NK-92 treated with Interleukin-12 subunit alpha and Interleukin-12 subunit beta, amount 100 ng/mL, for 24 hours (cell line): ENCODE results near the gene PLEK2.
A peak's percentile ranks its signal among the peaks of the same experiment; 100 is the strongest.
"Not testable (repeated sequence)": the region's sequence is repeated elsewhere in the genome, so short reads cannot be mapped to it uniquely, and the experiment has no call there.

ENCODE experiments used
- DNase-seq: peaks from one replicate; lab custom pipeline; 2025; lab: John Stamatoyannopoulos, UW

The PLEK2 gene

DNA sequence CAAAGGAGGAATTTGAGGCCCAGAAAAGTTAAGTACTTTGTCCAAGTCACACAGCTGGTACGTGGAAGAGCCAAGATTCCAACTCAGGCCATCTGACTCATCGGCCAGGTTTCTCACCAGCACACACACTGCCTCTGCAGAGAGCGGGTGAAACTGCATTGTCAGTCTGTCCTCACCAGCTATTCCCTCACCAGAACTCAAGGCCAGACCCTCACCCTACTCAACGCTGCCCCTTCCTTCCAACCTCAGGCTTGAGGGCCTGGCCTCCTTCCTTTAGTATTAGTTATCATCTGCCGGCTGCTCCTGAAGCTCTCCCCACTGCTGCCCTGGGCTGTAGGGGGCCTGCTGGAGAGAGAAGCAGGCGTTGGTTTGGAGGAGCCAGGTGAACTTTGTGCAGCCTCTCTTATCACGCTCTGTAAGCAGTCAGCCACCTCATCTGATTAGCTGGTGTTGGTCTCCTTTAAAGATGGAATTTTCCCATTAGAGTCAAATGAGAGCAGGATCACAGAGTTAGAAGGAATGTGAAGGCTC, 16.6 kb upstream of the PLEK2 start:
- DNase-seq: no peak

DNA sequence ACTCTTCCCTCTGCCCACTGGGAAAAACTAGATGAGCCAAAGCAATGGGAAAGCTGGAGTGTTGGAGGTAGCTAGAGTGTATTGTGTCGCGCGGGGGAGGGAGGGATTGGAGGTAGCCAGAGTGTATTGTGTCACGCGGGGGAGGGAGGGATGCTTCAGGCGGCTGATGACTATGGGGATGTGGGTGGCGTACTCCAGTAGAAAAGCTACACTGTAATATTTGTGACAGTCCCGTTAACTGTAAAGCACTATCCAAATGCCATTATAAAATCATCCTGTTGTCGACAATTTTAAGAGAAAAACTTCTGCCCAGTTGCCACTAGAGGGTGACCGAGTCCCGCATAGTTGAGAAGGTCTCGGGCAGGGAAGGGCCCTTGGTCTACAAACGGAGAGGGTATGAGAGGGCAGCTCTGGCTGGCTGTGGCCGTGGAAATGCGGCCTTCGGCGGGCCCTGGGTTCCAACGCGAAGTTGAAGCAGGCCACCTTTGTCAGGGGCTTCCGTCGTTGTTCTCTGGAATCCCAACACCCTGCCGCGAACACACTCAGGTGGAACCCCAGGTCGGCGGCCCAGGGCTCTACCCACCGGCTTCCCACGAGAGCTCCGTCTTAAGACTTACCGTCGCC, 15.1 kb upstream of the PLEK2 start:
- peak; percentile 33 for DNase-seq

DNA sequence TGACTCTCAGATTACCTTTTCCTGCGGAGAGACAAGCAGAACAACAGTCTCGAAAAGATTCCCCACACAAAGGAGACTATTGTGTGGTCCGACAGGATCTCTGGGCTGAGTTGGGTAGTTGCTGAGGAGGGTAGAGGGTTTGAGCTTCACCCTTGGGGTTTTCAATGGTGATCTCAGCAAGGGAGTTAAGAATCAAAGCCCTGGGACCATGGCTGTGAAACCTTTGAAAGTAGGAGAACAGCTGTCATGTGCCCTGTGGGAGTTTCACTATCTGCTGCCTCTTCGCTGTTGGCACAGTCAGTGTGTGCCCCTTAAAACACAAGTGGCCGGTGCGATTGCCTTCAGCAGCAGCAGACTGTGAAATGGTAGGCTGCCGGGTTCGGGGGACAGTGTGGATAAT, 14.2 kb upstream of the PLEK2 start:
- no peak for DNase-seq

DNA sequence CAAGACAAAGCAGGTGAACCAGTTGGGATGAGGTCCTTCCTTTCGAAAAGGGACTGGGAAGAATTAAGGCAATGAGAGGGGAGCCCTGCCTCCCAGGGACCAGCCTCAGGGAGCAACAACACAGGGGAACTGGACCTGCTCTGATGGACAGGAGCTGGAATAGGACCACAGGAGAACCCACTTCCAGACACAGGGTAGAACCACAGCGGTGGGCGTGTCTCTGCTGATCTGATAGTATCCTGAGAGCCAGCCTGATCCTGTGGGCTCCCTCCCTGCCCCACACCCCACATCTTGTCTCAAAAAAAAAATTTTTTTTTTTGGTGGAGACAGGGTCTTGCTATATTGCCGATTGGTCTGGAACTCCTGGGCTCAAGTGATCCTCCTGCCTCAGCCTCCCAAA, 13.6 kb upstream of the PLEK2 start:
- no peak for DNase-seq

DNA sequence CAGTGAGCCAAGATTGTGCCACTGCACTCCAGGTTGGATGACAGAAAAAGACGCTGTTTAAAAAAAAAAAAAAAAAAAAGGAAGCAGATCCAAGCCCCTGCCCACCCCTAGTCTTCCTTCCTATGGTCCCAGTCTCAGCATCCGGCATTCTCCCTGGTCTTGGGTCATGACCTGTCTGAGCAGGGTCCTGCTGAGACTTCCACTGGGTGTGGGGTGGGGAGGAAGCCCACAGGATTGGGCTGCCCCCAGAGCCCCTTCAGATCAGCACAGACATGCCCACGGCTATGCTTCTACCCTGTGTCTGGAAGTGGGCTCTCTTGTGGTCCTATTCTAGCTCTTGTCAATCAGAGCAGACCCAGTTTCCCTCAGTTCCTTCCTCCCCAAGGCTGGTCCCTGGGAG, 12.6 kb upstream of the PLEK2 start:
- DNase-seq: no peak

DNA sequence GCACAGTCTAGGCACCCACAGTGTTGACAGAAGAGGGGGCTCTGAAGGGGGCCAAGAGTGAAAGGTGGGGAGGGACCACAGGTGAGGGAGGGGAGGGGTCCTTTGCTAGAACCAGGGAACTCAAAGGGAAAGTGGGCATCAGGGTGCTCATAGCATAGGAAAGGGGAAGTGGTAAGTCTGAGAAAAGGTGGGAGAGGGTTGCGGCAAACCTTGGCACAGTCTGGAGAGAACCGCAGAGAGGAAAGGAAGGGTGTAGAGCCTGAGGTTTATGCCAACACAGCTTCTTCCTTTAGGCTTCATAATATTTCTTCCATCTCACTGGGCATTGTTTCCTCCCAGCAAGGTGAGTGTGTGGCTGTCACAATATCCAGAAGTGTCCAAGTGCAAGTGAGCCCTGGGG, 11.5 kb upstream of the PLEK2 start:
- DNase-seq: no peak

DNA sequence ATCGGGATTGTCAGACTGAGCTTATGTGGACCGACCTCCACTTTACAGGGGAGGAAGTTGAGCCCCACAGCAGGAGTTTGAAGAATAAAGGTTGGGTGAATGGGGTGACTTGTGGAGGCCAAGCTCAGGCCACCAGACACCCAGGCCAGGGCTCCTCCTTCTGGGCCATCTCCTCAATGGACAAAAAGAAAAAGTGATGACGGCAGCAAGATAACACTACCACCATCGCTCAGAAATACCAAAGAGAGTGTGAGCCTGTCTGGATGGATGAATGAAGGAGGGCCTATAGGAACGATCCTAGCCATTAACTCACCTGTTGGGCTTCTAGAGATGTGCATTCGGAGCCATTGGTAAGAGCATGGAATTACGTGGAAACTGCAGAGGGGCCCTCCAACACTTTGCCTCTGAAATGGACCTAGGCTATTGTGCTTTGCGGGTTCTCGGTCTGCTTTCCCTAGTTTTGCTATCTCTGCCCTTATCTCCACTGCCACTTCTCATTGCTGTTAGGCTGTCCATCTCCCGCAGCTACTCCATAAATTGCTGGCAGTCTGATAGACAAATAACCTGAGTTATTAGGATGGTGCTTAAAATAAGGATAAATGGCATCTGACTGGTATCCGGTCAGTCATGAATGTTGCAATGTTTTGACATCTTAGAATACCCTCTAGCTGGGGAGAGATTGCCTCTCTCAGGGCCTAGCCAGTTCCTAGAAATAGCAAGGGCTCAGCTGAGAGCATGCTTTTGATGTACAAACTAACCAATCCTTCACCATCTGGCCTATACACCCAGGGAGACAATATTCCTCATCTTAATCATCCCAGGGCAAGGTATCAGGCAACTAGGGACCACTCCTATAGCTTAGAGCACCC, 9.6 kb upstream of the PLEK2 start:
- DNase-seq: no peak

DNA sequence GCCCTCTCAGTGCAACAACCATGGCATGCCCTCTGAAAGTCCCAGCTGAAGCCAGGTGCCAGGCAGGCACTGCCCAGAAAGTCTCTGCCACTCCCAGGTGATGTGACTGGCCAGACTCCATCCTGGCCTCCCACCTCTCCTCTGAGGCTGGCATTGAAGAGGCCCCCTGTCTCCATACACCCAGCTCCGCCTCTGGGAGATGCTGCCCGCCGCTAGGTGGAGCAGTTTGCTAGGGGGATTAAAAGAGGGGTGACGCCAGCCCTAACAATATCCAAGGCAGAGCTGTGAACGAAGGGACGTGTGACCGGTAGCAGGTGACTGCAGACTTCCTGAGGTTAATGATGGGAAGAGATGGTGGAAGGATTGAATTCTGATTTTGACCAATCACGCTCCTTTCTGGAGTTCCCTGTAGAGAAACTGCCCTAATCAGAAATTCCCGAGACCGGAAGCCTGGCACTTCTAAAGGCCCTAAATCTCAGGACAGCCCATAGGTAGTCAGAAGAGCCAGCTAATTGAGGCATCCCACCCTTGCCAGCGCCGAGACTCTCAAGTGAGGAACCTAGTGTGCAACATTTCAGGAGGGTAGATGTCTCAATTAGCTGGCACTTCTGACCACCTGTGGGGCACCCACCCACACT, 8.3 kb upstream of the PLEK2 start:
- DNase-seq: peak; percentile 32

DNA sequence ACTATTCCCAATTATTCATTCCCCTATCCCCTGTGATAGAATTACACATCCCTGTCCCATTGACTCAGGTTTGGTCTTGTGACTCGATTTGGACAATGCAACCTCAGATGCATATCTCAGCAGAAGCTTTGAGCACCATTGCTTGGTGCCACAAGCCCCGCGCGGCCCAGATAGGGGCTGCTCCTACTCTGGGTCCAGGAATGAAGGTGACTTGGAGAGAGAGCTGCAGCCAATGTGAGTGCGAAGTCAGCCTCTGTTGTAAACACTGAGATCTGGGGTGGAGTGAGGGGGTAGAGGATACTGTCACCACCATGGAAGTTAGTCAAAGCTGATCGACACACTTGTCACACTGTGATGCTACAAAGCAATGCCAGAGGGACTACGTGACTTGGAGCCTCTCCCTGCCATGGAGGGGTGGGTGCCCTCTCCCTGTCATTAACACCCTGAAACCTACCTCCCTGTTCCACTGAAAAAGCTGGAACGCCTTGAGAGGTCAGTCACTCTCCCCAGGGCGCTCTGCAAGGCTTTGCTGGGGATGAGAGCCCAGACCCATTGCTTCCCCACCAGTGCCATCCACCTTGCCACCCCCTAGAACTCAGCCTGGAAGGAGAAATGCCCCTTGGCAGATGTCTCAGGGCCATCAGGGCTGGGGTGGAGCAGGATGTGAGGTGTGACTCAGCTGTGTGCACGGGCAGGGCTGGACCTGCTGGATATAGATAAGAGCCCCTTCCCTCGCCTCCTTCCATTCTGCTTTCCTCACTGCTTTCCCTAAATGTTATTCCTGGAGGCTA, 6.6 kb upstream of the PLEK2 start:
- no peak for DNase-seq

DNA sequence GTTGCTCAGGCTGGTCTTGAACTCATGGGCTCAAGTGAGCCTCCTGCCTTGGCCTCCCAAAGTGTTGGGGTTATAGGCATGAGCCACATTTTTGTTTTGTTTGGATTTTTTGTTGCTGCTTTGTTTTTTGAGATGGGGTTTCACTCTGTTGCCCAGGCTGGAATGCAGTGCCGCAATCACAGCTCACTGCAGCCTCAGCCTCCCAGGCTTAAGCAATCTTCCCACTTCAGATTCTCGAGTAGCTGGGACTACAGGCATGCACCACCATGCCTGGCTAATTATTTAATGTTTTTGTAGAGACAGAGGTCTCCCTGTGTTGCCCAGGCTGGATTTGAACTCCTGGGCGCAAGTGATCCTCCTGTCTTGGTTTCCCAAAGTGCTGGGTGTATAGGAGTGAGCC, 5.7 kb upstream of the PLEK2 start:
- DNase-seq: no peak

DNA sequence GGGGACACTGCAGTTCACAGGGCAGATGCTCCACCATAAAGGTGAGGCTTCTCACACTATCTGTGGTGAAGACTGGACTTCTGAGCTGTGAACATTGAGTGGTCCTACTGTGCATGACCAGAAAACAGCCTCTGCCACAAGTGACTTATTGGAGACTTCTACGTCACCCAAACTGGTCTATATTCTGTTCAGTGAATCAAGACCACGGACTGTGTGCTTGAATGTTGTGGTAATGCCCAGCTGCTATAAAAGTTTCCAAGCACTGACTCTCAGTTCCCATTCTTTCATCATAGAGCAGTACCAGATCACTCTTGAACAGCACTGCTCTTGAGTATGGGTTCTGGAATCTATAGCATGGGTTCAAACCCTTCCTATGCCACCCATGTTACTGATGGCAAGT, 4.8 kb upstream of the PLEK2 start:
- no peak for DNase-seq

DNA sequence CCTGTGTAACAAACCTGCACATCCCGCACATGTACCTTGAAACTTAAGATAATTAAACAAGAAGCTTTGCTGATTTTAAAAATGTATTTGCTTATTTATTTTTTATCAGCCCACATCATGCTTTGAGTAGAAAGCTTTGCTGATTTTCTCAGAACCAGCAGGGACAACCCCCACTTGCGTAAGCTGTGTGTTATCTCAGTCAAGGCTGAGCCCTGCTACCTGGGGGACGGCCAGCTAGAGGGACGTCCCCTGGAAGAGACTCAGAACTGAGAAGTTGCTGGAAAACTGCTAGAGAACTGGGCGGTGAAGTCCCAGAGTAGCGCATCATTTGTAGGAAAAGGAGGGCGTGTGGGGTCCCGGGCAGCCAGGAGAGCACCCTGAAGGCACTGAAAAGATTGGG, 4.1 kb upstream of the PLEK2 start:
- DNase-seq: no peak

DNA sequence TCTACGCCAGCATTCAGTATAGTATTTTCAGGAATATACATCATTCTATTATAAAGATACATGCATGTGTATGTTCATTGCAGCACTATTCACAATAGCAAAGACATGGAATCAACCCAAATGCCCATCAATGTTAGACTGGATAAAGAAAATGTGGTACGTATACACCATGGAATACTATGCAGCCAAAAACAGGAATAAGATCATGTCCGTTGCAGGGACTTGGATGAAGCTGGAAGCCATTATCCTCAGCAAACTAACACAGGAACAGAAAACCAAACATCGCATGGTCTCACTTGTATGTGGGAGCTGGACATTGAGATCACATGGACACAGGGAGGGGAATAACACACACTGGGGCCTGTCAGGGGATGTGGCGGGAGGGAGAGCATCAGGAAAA, 3.6 kb upstream of the PLEK2 start:
- not testable (repeated sequence) for DNase-seq

DNA sequence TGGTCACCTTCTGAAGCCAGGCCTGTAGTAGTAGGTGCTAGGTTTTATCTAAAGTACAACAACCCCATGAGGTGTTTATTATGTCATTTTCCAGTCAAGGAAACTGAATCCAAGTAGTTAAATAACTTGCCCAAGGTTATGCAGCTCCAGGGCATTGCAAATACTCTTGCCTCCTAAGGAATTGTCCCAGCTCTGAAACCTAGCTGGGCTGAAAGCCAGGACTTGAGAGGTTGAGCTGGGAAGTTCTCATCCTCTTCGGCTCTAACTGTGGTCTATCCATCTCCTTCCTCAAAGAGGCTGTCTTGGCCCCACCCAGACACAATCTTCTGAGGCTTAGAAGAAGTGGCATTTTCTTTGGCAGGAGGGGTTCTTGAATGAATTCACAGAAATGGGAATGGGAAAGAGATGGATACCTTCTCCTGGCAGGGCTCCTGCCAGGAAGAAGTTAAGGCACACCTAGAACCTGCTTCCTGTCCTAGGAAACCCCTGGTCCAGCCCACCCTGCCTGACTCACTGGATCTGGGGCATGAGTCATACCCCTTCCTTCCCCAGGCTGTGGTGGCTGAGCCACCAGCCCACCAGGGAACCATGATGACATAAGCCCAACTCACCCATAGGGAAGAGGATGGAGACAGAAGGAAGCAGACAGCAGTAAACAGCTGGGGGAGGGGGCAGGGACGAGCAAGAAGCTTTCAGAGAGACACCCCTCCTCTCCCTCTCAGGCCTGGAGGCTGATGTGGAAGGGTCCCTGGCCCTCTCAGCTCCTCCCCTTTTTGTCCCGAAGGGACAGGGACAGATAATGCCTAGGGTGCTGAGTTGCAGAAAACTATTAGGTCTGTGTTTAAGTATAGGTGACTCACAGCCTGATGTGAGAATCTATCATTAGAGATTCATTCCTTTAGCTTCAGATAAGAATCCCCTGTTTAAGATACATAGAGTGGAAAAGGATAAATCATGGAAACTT, 2.1 kb upstream of the PLEK2 start:
- DNase-seq: peak; percentile 9

DNA sequence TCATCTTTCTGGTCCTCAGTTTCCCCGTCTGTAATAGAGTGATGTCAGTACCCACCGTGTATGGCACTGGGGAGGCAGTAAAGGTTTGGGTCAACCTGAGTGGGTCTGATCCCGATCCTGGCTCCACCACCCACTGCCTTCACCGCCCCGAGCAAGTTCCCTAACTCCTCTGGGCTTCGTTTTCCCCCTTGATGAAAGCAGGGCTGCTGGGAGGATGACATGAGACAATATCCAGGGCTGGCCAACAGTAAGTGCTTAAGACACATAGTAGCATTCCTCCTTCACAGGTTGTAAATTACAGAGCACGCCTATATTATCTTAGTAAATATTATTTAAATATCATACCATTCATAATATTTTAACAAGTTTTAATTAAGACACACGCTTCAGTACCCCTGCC, 595 bp downstream of the PLEK2 start:
- no peak for DNase-seq

DNA sequence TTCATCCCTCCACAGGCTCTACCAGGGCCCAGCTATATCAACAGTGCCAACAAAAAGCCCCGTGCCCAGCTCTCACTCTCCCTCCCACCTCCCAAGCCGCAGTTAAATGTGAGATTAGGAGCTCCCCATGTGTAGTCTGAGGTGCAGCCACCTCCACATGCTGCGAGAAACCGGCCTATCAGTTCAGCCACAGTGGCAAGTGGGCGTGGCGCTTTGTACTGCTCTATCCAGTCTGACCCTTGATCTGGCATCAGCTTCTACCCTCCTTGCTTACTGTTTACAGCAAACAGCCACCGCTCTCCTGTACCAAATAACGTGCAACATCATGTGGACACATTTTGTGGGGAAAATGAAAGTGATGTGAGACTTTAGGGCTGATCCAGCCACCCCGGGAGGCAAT, 1.7 kb downstream of the PLEK2 start:
- DNase-seq: no peak

DNA sequence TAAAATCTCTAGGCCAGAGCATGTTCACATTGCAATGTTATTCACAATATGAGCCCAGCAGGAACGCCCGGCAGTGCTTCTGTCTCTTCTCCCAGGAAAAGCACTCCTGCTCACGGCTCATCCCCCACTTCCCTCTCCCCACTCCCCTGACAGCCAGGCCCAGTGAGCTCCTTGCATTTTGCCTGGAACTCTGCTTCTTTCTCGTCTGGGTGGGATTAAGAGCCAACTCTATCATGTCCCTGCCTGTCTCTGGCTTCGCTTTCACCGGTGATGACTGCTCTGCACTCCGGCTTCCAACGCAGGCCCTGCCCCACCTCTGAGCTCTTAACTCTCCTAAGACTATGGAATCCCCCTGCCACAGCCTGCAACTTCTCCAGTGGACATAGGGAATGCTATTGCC, 2.5 kb downstream of the PLEK2 start:
- DNase-seq: no peak

DNA sequence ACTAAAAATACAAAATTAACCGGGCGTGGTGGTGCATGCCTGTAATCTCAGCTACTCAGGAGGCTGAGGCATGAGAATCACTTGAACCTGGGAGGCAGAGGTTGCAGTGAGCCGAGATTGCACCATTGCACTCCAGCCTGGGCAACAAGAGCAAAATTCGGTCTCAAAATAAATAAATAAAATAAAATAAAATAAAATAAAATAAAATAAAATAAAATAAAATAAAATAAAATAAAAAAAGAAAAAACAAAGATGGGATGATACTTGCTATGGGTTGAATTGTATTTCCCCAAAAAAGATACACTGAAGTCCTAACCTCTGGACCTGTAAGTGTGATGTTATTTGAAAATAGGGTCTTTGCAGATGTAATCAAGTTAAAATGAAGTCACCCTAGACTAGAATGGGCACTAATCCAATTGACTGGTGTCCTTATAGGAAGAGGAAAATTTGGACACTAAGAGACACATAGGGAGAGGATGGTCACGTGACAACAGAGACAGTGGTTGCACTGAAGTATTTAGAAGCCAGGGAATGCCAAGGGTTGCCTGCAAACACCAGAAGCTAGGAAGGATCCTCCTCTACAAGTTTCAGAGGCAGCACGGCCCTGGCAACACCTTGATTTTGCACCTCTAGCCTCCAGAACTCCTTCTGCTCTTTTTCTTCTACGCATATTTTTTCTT, 3.7 kb downstream of the PLEK2 start:
- DNase-seq: not testable (repeated sequence)

DNA sequence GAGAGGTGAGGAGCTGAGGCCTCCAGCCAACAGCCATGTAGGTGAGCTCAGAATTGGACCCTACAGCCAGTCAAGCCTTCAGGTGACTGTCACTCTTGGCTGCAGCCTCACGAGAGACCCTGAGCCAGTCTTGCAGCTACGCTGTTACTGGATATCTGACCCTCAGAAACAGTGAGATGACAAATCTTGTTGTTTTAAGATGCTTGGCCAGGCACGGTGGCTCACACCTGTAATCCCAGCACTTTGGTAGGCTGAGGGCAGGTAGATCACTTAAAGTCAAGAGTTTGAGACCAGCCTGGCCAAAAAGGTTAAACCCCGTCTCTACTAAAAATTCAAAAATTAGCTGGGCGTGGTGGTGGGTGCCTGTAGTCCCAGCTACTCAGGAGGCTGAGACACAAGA, 6.2 kb downstream of the PLEK2 start:
- no peak for DNase-seq

DNA sequence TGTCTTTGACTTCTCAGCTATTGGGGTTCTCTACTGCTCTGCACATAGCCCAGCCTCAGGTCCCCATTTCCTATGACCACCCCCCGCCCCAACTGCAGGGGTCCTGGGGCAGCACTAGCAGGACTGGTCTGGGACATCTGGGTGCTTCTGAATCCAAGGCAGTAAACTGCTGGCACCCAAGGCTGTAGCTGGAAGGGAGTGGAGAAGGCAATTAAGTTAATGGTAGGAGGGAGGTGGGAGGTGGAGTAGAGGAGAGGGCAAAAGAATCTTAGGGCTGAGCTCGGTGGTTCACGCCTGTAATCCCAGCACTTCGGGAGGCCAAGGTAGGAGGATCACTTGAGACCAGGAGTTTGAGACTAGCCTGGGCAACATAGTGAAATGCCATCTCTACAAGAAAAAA, 11.5 kb downstream of the PLEK2 start:
- no peak for DNase-seq
